Right lobe of liver (tissue), 6 donors: ENCODE measurements around the gene CDC37. TPM values are rescaled to one million over a fixed set of nuclear protein-coding genes. Genes with fewer than 3 reads are reported as not detected.
A peak's percentile ranks its signal among the peaks of the same experiment; 100 is the strongest.

Source experiments
- ATAC-seq, 4 donors: fragments of 200-7000 bp; cut with Tn5 transposase; one replicate each; pipeline ENCODE4 v1.9.1; 2020; ENCODE audit warnings: mild to moderate bottlenecking in 4 of 4, moderate library complexity in 4 of 4
- DNase-seq, 3 donors: peaks; one replicate each; pipeline ENCODE4 v3.0.0-alpha.2; 2020
- H3K27ac ChIP-seq, 3 donors: fragments of 200-600 bp; one replicate each; pipeline ENCODE4 v1.8.0; 2022
- H3K27me3 ChIP-seq, 2 donors: fragments of 200-600 bp; one replicate each; pipeline ENCODE4 v1.8.0; 2022
- H3K36me3 ChIP-seq, 4 donors: fragments of 200-600 bp; sonication (generic) in 1 of 4; one replicate each; pipeline versions ENCODE4 v1.5.1 to v1.8.0; 2017 to 2022; ENCODE audit warnings: control low read depth in 1 of 4
- H3K4me1 ChIP-seq, 4 donors: fragments of 200-600 bp; sonication (generic) in 1 of 4; one replicate each; pipeline versions ENCODE4 v1.5.1 to v1.8.0; 2017 to 2022; ENCODE audit warnings: control low read depth in 1 of 4
- H3K4me3 ChIP-seq, 3 donors: fragments of 200-600 bp; one replicate each; pipeline ENCODE4 v1.8.0; 2022
- H3K9me3 ChIP-seq, 4 donors: fragments of 200-600 bp; sonication (generic) in 1 of 4; one replicate each; pipeline versions ENCODE4 v1.5.1 to v1.8.0; 2017 to 2022; ENCODE audit warnings: control low read depth in 1 of 4
- CTCF ChIP-seq, 4 donors: fragments of 200-600 bp in 3 of 4; fragments of 450-650 bp in 1 of 4; IDR thresholded peaks; one replicate each; pipeline versions ENCODE4 v1.5.1 to v1.8.0; 2016 to 2022; ENCODE audit warnings: antibody characterized with exemption in 4 of 4, mild to moderate bottlenecking in 2 of 4
- POLR2A ChIP-seq: fragments of 450-650 bp; IDR thresholded peaks from one replicate; pipeline ENCODE4 v1.6.1; 2017; ENCODE audit warnings: antibody characterized with exemption, mild to moderate bottlenecking
- WGBS: methylation state at CpG from one replicate; pipeline ENCODE4 v1.1.6; 2018; ENCODE audit warnings: low coverage, low lambda C conversion rate; ENCODE audit not compliant: insufficient coverage; ENCODE audit errors: missing lambda C conversion rate; 5-methylcytosine and 5-hydroxymethylcytosine counted together
- intact Hi-C, 2 donors: fragments of 100-400 bp; cut with DNase I; formaldehyde crosslinking; loops; one replicate each; pipeline versions ENCODE4 v1.11.2 to v1.14.1; 2022
- total RNA-seq, 6 experiments: library from RNA; depleted of rRNA in 2 of 6; stranded (reverse); fragments of >200 nt in 2 of 6; fragmentation: NEBNext Ultra II Directional in 3 of 6; extraction: Animal tissue kit (Norgen Biotek cat#: 25700) in 3 of 6; gene quantifications; one replicate each; pipeline versions ENCODE4 v1.1.0 to v1.2.4, GENCODE V29; 2016 to 2023
- donor health status: DM: no; HTN: yes; CAD: no.
- donor health status: DM: no; HTN: no; CAD: no.
- donor health status: DM: no; HTN: no; CAD: no.
- donor health status: DM: no; HTN: yes; CAD: no.
- donor health status: DM: no; HTN: yes; CAD: no.

Gene CDC37
- total RNA-seq, 6 experiments from 2014 or later: 39.6 to 74.9 (median 50.1) TPM

- peaks cover 0 to 42% (median 12%) of the 10 kb centered on the region in 4 donors for H3K36me3 ChIP-seq
- intact Hi-C loops: no loop called here
Measured at GRCh38 chr19:10364644-10365043, 38.7 kb downstream of the CDC37 start.

GRCh38 chr19:10363789-10364281 is 39.5 kb downstream of the CDC37 start:
- no peak overlapping the region for H3K4me3 ChIP-seq
- DNase-seq (no peak), ATAC-seq (no peak)
- TF ChIP-seq CTCF (IDR thresholded peaks at IDR 0.05): no peak
- TF ChIP-seq POLR2A: no peak
- intact Hi-C loops: no loop called here
- H3K36me3 ChIP-seq: peaks cover 0 to 48% (median 12%) of the 10 kb centered on the region in 4 donors
- H3K4me1 ChIP-seq: no peaks in the 10 kb centered on the region
- 96% methylated on average over 3 of the region's 12 CpGs for WGBS
- H3K27ac ChIP-seq: no peak overlapping the region
- no peaks in the 10 kb centered on the region for H3K9me3 ChIP-seq
- no peaks in the 10 kb centered on the region for H3K27me3 ChIP-seq

More at GRCh38 chr19:10364644-10365043, 38.7 kb downstream of the CDC37 start:
- TF ChIP-seq CTCF (IDR thresholded peaks at IDR 0.05): no peak
- no peak for TF ChIP-seq POLR2A
- no peak overlapping the region for H3K27ac ChIP-seq
- no peak overlapping the region for H3K4me3 ChIP-seq
- DNase-seq (peak in 1 of 3 donors; percentile 41), ATAC-seq (peak; percentile 54 to 79 (median 68))
- H3K4me1 ChIP-seq: no peaks in the 10 kb centered on the region
- WGBS: no CpG with 5 or more reads among the region's 19 CpGs
- no peaks in the 10 kb centered on the region for H3K9me3 ChIP-seq
- no peaks in the 10 kb centered on the region for H3K27me3 ChIP-seq

GRCh38 chr19:10362259-10362658 is 41.1 kb downstream of the CDC37 start:
- ATAC-seq: no peak
- Histone ChIP-seq H3K27ac (no peak overlapping the region), H3K9me3 (no peaks in the 10 kb centered on the region), H3K36me3 (peaks cover 0 to 53% (median 11%) of the 10 kb centered on the region in 4 donors), H3K27me3 (no peaks in the 10 kb centered on the region), H3K4me3 (no peak overlapping the region), H3K4me1 (no peaks in the 10 kb centered on the region)
- intact Hi-C loops: no loop called here
- no CpG with 5 or more reads among the region's 18 CpGs for WGBS
- DNase-seq: no peak
- no peak for TF ChIP-seq POLR2A
- TF ChIP-seq CTCF (IDR thresholded peaks at IDR 0.05): no peak

- Histone ChIP-seq H3K4me1 (no peaks in the 10 kb centered on the region), H3K9me3 (no peaks in the 10 kb centered on the region), H3K36me3 (peaks cover 0 to 52% (median 9%) of the 10 kb centered on the region in 4 donors), H3K4me3 (no peak overlapping the region), H3K27ac (no peak overlapping the region), H3K27me3 (no peaks in the 10 kb centered on the region)
- no peak for TF ChIP-seq CTCF (IDR thresholded peaks at IDR 0.05)
- no peak for TF ChIP-seq POLR2A
- WGBS: 100% methylated on average over 1 of the region's 16 CpGs
- DNase-seq (no peak), ATAC-seq (peak in 1 of 4 donors; percentile 12)
- intact Hi-C loops: no loop called here
Measured at GRCh38 chr19:10361569-10362011, 41.8 kb downstream of the CDC37 start.
